DMS114 treated with DMSO at 0.1 percent for 48 hours (cell line): ENCODE results near the gene CEACAM21.
"Not testable (repeated sequence)": the region's sequence is repeated elsewhere in the genome, so short reads cannot be mapped to it uniquely, and the experiment has no call there.

Experiments used
- DNase-seq: peaks from one replicate; lab custom pipeline; 2025; ENCODE audit not compliant: unreplicated experiment; lab: John Stamatoyannopoulos, UW

The CEACAM21 gene

GRCh38 chr19:41548954-41549688 lies 26.8 kb upstream of the CEACAM21 start:
- DNase-seq = no peak

DNA sequence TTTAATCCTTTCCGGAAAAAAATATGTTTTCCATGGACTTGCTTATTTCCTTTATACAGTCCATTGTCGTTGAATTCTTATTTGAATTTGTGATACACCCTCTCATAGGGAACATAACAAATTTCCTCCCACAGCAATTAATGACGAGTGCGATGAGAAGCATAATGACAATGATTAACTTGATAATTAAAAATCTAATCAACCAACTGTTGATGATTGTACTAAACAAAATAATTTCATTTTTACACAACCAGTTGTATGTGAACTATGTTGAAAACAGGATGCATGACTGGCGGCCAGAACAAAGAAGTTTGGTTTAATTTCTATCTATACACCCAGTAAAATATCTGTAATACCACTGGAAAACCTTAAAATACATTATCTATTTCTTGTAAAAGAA lies 26.1 kb upstream of the CEACAM21 start:
- no peak for DNase-seq

GRCh38 chr19:41551212-41551610 lies 24.8 kb upstream of the CEACAM21 start:
- DNase-seq = no peak

GRCh38 chr19:41551711-41552110 lies 24.3 kb upstream of the CEACAM21 start:
- no peak for DNase-seq

DNA sequence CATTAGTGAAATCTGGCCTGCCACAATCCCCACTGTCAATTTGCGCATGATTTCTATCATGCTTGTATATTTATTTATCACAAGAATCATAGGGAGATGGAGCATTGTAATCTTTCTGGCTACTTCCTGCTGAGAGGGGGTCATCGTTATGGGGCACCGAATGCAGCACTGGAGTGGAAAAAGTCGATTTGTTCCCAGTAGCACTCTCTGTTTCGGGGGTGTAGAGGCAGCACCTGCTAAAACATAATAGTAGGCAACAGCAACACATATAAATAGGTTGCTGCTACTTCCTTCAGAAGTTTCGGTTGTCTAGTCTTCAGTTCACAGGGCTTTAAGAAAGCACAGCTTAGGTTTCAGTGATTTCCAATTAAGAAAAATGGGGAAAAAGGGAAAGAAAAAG lies 23.4 kb upstream of the CEACAM21 start:
- no peak for DNase-seq

GRCh38 chr19:41553804-41554203 lies 22.2 kb upstream of the CEACAM21 start:
- DNase-seq = no peak

DNA sequence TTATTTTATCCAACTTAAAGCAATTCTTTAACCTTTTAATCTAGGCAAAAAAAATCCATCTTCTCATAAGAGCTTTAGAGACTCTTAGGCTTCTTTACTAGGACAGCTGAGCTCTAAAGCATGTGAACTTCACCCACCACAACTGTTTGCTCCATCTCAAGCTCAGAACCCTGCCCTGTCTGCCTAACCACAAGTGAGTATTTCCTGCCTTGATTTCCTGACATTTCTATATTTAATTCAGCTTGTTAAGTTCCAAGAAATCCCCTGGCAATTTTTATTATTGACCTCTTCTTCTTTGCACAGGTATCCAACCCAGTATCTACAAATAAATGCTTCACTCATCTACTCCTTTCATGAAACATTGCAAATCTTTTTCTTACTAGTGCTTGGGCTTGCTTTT lies 21.1 kb upstream of the CEACAM21 start:
- DNase-seq = no peak

GRCh38 chr19:41555748-41556147 lies 20.2 kb upstream of the CEACAM21 start:
- no peak for DNase-seq

- DNase-seq = no peak
Observed at GRCh38 chr19:41563854-41564514, 12.0 kb upstream of the CEACAM21 start.

GRCh38 chr19:41564515-41565378 lies 11.2 kb upstream of the CEACAM21 start:
- DNase-seq = no peak

- DNase-seq = no peak
Observed at GRCh38 chr19:41565379-41565720, 10.6 kb upstream of the CEACAM21 start.

DNA sequence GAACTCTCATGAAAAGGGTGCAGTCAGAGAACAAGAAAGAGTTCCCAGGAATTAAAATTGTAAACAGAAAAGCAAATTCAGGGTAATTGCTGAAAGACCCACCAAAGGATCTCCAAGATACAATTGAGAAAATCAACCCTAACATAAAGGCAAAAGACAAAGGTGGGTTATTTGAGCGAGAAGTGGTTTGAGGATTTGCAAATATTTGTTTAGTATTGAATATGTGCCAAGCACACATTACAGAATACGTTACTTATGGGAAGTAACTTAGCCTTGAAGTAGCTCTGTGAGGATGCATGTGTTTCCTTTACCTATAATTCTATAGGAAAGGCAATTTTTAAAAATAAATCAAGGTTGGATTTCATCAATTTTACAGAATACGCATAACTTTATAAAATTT lies 10.0 kb upstream of the CEACAM21 start:
- DNase-seq = no peak

DNA sequence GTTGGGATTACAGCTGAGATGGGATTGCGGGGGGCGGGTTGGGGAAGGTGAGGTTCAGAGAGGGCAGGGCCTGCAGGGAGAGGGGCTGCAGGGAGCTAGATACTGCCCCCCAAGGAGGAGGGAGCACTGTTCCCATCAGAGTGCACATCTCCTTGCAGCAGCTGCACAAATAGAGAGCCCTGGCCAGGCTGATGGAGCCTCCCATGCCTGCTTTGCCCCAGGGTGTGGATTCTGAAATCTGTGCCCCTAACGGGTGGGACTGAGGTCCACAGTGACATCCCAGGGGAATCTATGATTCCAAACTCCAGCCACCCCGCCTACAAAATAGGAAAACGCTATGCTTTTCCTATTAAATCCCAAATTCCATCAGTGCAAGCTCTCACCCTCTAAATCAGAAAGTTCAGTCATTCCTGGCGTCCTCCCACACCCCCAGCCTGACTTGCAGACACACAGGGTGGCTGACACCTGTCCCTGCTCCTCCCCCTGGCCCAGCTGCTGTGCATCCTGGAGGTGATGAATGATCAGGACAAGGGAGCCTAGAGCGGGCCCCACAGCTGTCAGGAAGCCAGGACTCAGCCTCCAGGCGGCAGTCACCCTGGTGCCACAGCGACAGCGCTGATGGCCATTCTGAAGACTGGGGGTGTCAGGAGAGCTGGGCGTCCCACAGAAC lies 6.3 kb upstream of the CEACAM21 start:
- no peak for DNase-seq

DNA sequence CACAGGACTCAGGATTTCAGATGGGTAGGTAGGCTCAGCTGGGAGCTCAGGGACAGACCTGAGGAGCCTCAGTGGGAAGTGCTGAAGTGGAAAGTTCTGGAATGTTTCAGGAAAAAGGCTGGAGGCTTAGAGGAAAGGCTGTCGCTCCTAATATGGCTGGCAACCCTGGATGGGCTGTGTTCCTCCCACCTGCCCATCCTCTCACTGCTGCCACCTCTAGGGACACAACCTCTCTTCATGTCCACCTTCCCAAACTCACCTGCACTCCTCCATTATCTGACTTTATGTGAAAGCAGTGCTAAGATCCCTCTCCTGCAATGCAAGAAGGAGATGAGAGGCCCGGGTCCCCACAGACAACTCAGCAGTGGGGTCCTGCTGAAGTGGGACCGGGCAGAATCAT lies 5.8 kb upstream of the CEACAM21 start:
- DNase-seq = no peak

DNA sequence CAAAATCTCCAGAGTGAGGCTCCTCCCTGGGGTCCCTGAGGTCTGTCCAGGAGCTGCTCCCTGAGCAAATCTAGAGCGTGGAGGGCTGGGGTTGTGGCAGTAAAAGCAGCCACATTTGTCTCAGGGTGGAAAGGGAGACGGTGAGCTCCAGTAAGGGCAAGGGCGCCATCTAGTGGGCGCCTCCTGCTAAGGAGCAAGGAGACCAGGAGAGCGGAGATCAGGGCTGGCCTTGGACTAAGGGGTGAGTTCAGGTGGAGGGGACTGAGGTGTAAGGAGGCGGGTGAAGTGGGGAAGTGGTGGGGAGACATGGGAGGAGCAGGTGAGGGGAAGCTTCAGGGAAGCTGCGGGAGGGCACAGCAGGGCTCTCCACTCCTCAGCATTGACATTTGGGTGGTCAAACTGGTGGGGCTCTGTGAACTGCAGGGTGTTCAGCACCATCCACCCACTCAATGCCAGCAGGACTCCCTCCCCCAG lies 5.3 kb upstream of the CEACAM21 start:
- DNase-seq = peak; percentile 66

DNA sequence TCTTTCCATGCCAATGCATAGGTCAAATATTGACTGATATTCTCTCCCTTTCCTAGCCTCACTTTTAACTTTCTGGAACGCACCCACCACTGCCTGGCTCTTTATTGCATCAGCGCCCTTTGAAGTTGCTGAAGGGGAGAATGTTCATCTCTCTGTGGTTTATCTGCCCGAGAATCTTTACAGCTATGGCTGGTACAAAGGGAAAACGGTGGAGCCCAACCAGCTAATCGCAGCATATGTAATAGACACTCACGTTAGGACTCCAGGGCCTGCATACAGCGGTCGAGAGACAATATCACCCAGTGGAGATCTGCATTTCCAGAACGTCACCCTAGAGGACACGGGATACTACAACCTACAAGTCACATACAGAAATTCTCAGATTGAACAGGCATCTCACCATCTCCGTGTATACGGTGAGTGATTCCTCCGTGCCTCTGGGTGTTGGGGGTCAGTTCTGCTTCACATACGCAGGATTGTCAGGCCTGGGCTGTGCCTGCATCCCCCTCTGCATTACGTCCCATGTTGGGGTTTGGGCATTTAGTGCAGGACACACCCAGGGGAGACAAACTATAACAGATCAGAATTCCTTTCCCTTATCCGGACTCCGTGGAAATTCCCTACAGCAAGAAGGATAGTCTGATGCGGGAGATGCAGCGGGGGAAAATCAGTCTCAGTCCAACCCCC lies 1.3 kb downstream of the CEACAM21 start:
- no peak for DNase-seq

GRCh38 chr19:41577833-41578232 lies 1.9 kb downstream of the CEACAM21 start:
- no peak for DNase-seq

GRCh38 chr19:41578886-41579285 lies 2.9 kb downstream of the CEACAM21 start:
- DNase-seq = no peak

- DNase-seq = not testable (repeated sequence)
Observed at GRCh38 chr19:41581068-41581467, 5.1 kb downstream of the CEACAM21 start.

- DNase-seq = not testable (repeated sequence)
Observed at GRCh38 chr19:41582577-41583182, 6.7 kb downstream of the CEACAM21 start.
